ENCODE data around the gene RGS7. TPM values are rescaled to one million over a fixed set of nuclear protein-coding genes. Genes with fewer than 3 reads are reported as not detected.

RGS7 gene
- total and polyA plus RNA-seq, 9 donors: 0.05 to 0.25 (median 0.10) TPM; not detected in 5

GRCh38 chr1:240820816-240821215, 536.2 kb downstream of the RGS7 start:
- H3K27ac ChIP-seq (ENCODE audit: low read length): no peak overlapping the region
- no peaks in the 10 kb centered on the region for H3K9me3 ChIP-seq (replicated peaks; ENCODE audit: control insufficient read depth, low read depth, low read length)
- WGBS (ENCODE audit: insufficient coverage): 67% methylated on average over 1 of the region's 3 CpGs
- DNase-seq: no peak
- H3K4me1 ChIP-seq (ENCODE audit: control insufficient read depth, insufficient read depth, low read length): no peaks in the 10 kb centered on the region
- no peaks in the 10 kb centered on the region for H3K27me3 ChIP-seq (ENCODE audit: control insufficient read depth, insufficient read depth, low read length)
- no peaks in the 10 kb centered on the region for H3K36me3 ChIP-seq (ENCODE audit: control insufficient read depth, insufficient read depth, low read length)
- no peak overlapping the region for H3K4me3 ChIP-seq (ENCODE audit: low read length)

- WGBS (ENCODE audit: insufficient coverage): no CpG with 5 or more reads among the region's 2 CpGs
- no peaks in the 10 kb centered on the region for H3K27me3 ChIP-seq (ENCODE audit: control insufficient read depth, insufficient read depth, low read length)
- H3K4me3 ChIP-seq (ENCODE audit: low read length): no peak overlapping the region
- no peaks in the 10 kb centered on the region for H3K4me1 ChIP-seq (ENCODE audit: control insufficient read depth, insufficient read depth, low read length)
- H3K36me3 ChIP-seq (ENCODE audit: control insufficient read depth, insufficient read depth, low read length): no peaks in the 10 kb centered on the region
- no peak for DNase-seq
- no peaks in the 10 kb centered on the region for H3K9me3 ChIP-seq (replicated peaks; ENCODE audit: control insufficient read depth, low read depth, low read length)
- no peak overlapping the region for H3K27ac ChIP-seq (ENCODE audit: low read length)
Observed at GRCh38 chr1:240816472-240816871, 540.5 kb downstream of the RGS7 start.

- no peaks in the 10 kb centered on the region for H3K4me1 ChIP-seq (ENCODE audit: control insufficient read depth, insufficient read depth, low read length)
- H3K4me3 ChIP-seq (ENCODE audit: low read length): no peak overlapping the region
- H3K9me3 ChIP-seq (replicated peaks; ENCODE audit: control insufficient read depth, low read depth, low read length): no peaks in the 10 kb centered on the region
- no CpG with 5 or more reads among the region's 2 CpGs for WGBS (ENCODE audit: insufficient coverage)
- no peaks in the 10 kb centered on the region for H3K36me3 ChIP-seq (ENCODE audit: control insufficient read depth, insufficient read depth, low read length)
- no peak overlapping the region for H3K27ac ChIP-seq (ENCODE audit: low read length)
- H3K27me3 ChIP-seq (ENCODE audit: control insufficient read depth, insufficient read depth, low read length): no peaks in the 10 kb centered on the region
- DNase-seq: no peak
Observed at GRCh38 chr1:240813720-240814119, 543.3 kb downstream of the RGS7 start.

GRCh38 chr1:240811256-240811655, 545.7 kb downstream of the RGS7 start:
- H3K4me3 ChIP-seq (ENCODE audit: low read length): no peak overlapping the region
- H3K9me3 ChIP-seq (replicated peaks; ENCODE audit: control insufficient read depth, low read depth, low read length): no peaks in the 10 kb centered on the region
- H3K36me3 ChIP-seq (ENCODE audit: control insufficient read depth, insufficient read depth, low read length): no peaks in the 10 kb centered on the region
- no peak for DNase-seq
- 63% methylated on average over 1 of the region's 2 CpGs for WGBS (ENCODE audit: insufficient coverage)
- H3K27ac ChIP-seq (ENCODE audit: low read length): no peak overlapping the region
- no peaks in the 10 kb centered on the region for H3K4me1 ChIP-seq (ENCODE audit: control insufficient read depth, insufficient read depth, low read length)
- no peaks in the 10 kb centered on the region for H3K27me3 ChIP-seq (ENCODE audit: control insufficient read depth, insufficient read depth, low read length)

- H3K4me1 ChIP-seq (ENCODE audit: control insufficient read depth, insufficient read depth, low read length): no peaks in the 10 kb centered on the region
- H3K4me3 ChIP-seq (ENCODE audit: low read length): no peak overlapping the region
- no peak for DNase-seq
- no peaks in the 10 kb centered on the region for H3K9me3 ChIP-seq (replicated peaks; ENCODE audit: control insufficient read depth, low read depth, low read length)
- no peaks in the 10 kb centered on the region for H3K36me3 ChIP-seq (ENCODE audit: control insufficient read depth, insufficient read depth, low read length)
- no CpG with 5 or more reads among the region's 1 CpG for WGBS (ENCODE audit: insufficient coverage)
- H3K27me3 ChIP-seq (ENCODE audit: control insufficient read depth, insufficient read depth, low read length): no peaks in the 10 kb centered on the region
- no peak overlapping the region for H3K27ac ChIP-seq (ENCODE audit: low read length)
Observed at GRCh38 chr1:240808381-240808780, 548.6 kb downstream of the RGS7 start.

GRCh38 chr1:240806200-240806745, 550.7 kb downstream of the RGS7 start:
- no peak for DNase-seq
- Histone ChIP-seq H3K27me3 (ENCODE audit: control insufficient read depth, insufficient read depth, low read length) (no peaks in the 10 kb centered on the region), H3K9me3 (replicated peaks; ENCODE audit: control insufficient read depth, low read depth, low read length) (no peaks in the 10 kb centered on the region), H3K27ac (ENCODE audit: low read length) (no peak overlapping the region), H3K36me3 (ENCODE audit: control insufficient read depth, insufficient read depth, low read length) (no peaks in the 10 kb centered on the region), H3K4me1 (ENCODE audit: control insufficient read depth, insufficient read depth, low read length) (no peaks in the 10 kb centered on the region), H3K4me3 (ENCODE audit: low read length) (no peak overlapping the region)
- WGBS (ENCODE audit: insufficient coverage): 77% methylated on average over 2 of the region's 5 CpGs

GRCh38 chr1:240804475-240804874, 552.5 kb downstream of the RGS7 start:
- peak; percentile 13 for DNase-seq
- Histone ChIP-seq H3K36me3 (ENCODE audit: control insufficient read depth, insufficient read depth, low read length) (no peaks in the 10 kb centered on the region), H3K27ac (ENCODE audit: low read length) (no peak overlapping the region), H3K4me1 (ENCODE audit: control insufficient read depth, insufficient read depth, low read length) (no peaks in the 10 kb centered on the region), H3K9me3 (replicated peaks; ENCODE audit: control insufficient read depth, low read depth, low read length) (no peaks in the 10 kb centered on the region), H3K27me3 (ENCODE audit: control insufficient read depth, insufficient read depth, low read length) (no peaks in the 10 kb centered on the region), H3K4me3 (ENCODE audit: low read length) (no peak overlapping the region)
- WGBS (ENCODE audit: insufficient coverage): no CpG with 5 or more reads among the region's 2 CpGs

- Histone ChIP-seq H3K4me3 (ENCODE audit: low read length) (no peak overlapping the region), H3K27me3 (ENCODE audit: control insufficient read depth, insufficient read depth, low read length) (no peaks in the 10 kb centered on the region), H3K36me3 (ENCODE audit: control insufficient read depth, insufficient read depth, low read length) (no peaks in the 10 kb centered on the region), H3K27ac (ENCODE audit: low read length) (no peak overlapping the region), H3K4me1 (ENCODE audit: control insufficient read depth, insufficient read depth, low read length) (no peaks in the 10 kb centered on the region), H3K9me3 (replicated peaks; ENCODE audit: control insufficient read depth, low read depth, low read length) (no peaks in the 10 kb centered on the region)
- DNase-seq: no peak
Observed at GRCh38 chr1:240803151-240803550, 553.9 kb downstream of the RGS7 start.

- Histone ChIP-seq H3K9me3 (replicated peaks; ENCODE audit: control insufficient read depth, low read depth, low read length) (no peaks in the 10 kb centered on the region), H3K4me3 (ENCODE audit: low read length) (no peak overlapping the region), H3K4me1 (ENCODE audit: control insufficient read depth, insufficient read depth, low read length) (no peaks in the 10 kb centered on the region), H3K27ac (ENCODE audit: low read length) (no peak overlapping the region), H3K36me3 (ENCODE audit: control insufficient read depth, insufficient read depth, low read length) (no peaks in the 10 kb centered on the region), H3K27me3 (ENCODE audit: control insufficient read depth, insufficient read depth, low read length) (no peaks in the 10 kb centered on the region)
- DNase-seq: no peak
- WGBS (ENCODE audit: insufficient coverage): no CpG with 5 or more reads among the region's 2 CpGs
Observed at GRCh38 chr1:240802271-240802670, 554.7 kb downstream of the RGS7 start.

GRCh38 chr1:240801442-240801841, 555.6 kb downstream of the RGS7 start:
- Histone ChIP-seq H3K4me1 (ENCODE audit: control insufficient read depth, insufficient read depth, low read length) (no peaks in the 10 kb centered on the region), H3K9me3 (replicated peaks; ENCODE audit: control insufficient read depth, low read depth, low read length) (no peaks in the 10 kb centered on the region), H3K27ac (ENCODE audit: low read length) (no peak overlapping the region), H3K27me3 (ENCODE audit: control insufficient read depth, insufficient read depth, low read length) (no peaks in the 10 kb centered on the region), H3K36me3 (ENCODE audit: control insufficient read depth, insufficient read depth, low read length) (no peaks in the 10 kb centered on the region), H3K4me3 (ENCODE audit: low read length) (no peak overlapping the region)
- WGBS (ENCODE audit: insufficient coverage): no CpG with 5 or more reads among the region's 3 CpGs
- DNase-seq: peak; percentile 3

GRCh38 chr1:240800291-240800690, 556.7 kb downstream of the RGS7 start:
- no peak for DNase-seq
- Histone ChIP-seq H3K4me1 (ENCODE audit: control insufficient read depth, insufficient read depth, low read length) (no peaks in the 10 kb centered on the region), H3K27me3 (ENCODE audit: control insufficient read depth, insufficient read depth, low read length) (no peaks in the 10 kb centered on the region), H3K27ac (ENCODE audit: low read length) (no peak overlapping the region), H3K4me3 (ENCODE audit: low read length) (no peak overlapping the region), H3K36me3 (ENCODE audit: control insufficient read depth, insufficient read depth, low read length) (no peaks in the 10 kb centered on the region), H3K9me3 (replicated peaks; ENCODE audit: control insufficient read depth, low read depth, low read length) (no peaks in the 10 kb centered on the region)
- whole genome bisulfite sequencing (ENCODE audit: insufficient coverage): no CpG with 5 or more reads among the region's 1 CpG
